Stomach (tissue), 9 donors: Measurements from ENCODE around the gene DLG2. TPM values are rescaled to one million over a fixed set of nuclear protein-coding genes. Genes with fewer than 3 reads are reported as not detected.
"Not testable (repeated sequence)": the region's sequence is repeated elsewhere in the genome, so short reads cannot be mapped to it uniquely, and the experiment has no call there.

ENCODE experiments used
- DNase-seq, 2 donors: peaks; one replicate each; pipeline versions ENCODE4 v3.0.0 to v3.0.0-alpha.2; 2013 to 2019
- H3K27ac ChIP-seq, 5 donors: fragments of 200-600 bp in 4 of 5; sonication (generic) in 4 of 5; one replicate each; pipeline ENCODE4 v1.5.1; 2013 to 2019; ENCODE audit warnings: mild to moderate bottlenecking in 1 of 5, moderate library complexity in 1 of 5
- H3K27me3 ChIP-seq, 3 donors: fragments of 200-600 bp; sonication (generic); one replicate each; pipeline ENCODE4 v1.5.1; 2017 to 2019; ENCODE audit warnings: mixed run types in 1 of 3
- H3K36me3 ChIP-seq, 4 donors: fragments of 200-600 bp; sonication (generic); 1 replicate in 3 of 4; 2 replicates in 1 of 4; pipeline ENCODE4 v1.5.1; 2016 to 2019
- H3K4me1 ChIP-seq, 4 donors: fragments of 200-600 bp; sonication (generic); one replicate each; pipeline ENCODE4 v1.5.1; 2016 to 2019
- H3K4me3 ChIP-seq, 4 donors: fragments of 200-600 bp; sonication (generic) in 3 of 4; one replicate each; pipeline ENCODE4 v1.5.1; 2016 to 2019; ENCODE audit warnings: mild to moderate bottlenecking in 1 of 4
- H3K9me3 ChIP-seq, 4 donors: fragments of 200-600 bp; sonication (generic); one replicate each; pipeline ENCODE4 v1.5.1; 2016 to 2019
- CTCF ChIP-seq, 7 experiments: fragments of 450-650 bp in 4 of 7; fragments of 200-600 bp in 3 of 7; sonication (generic) in 3 of 7; IDR thresholded peaks; one replicate each; pipeline ENCODE4 v1.5.1; 2016 to 2019; ENCODE audit warnings: antibody characterized with exemption in 7 of 7, control low read depth in 2 of 7, mild to moderate bottlenecking in 1 of 7
- EP300 ChIP-seq: sonication (generic); formaldehyde crosslinking; IDR thresholded peaks from one replicate; pipeline ENCODE4 v1.6.1; 2017; ENCODE audit warnings: antibody characterized with exemption
- POLR2A ChIP-seq, 4 donors: fragments of 450-650 bp; IDR thresholded peaks; one replicate each; pipeline ENCODE4 v1.6.1; 2016; ENCODE audit warnings: antibody characterized with exemption in 4 of 4, control low read depth in 2 of 4, mild to moderate bottlenecking in 1 of 4, moderate library complexity in 1 of 4
- POLR2AphosphoS5 ChIP-seq, 3 donors: sonication (generic); formaldehyde crosslinking; IDR thresholded peaks; one replicate each; pipeline ENCODE4 v1.6.1; 2016; ENCODE audit warnings: antibody characterized with exemption in 3 of 3
- WGBS, 5 donors: extraction: QIAGEN DNeasy Blood & Tissue Kit in 3 of 5; methylation state at CpG; one replicate each; pipeline versions ENCODE4 v1.1.5 to v1.1.7; 2013 to 2018; 5-methylcytosine and 5-hydroxymethylcytosine counted together
- intact Hi-C: fragments of 100-400 bp; cut with DNase I; formaldehyde crosslinking; loops from one replicate; pipeline ENCODE4 v1.15.1; 2023; ENCODE audit warnings: low total_unique reads
- polyA plus RNA-seq, 3 donors: library from polyadenylated mRNA; stranded (reverse); fragments of 200-250 nt; gene quantifications; one replicate each; pipeline ENCODE4 v1.2.3, GENCODE V29; 2013
- total RNA-seq, 5 donors: library from RNA; depleted of rRNA; stranded (reverse); fragments of >200 nt; gene quantifications; one replicate each; pipeline versions ENCODE4 v1.1.0 to v1.2.3, GENCODE V29; 2014 to 2016
- donor health status: healthy with polysubstance abuse.
- donor health status: Bipolar disorder and iron deficiency.
- donor health status: healthy.

The DLG2 gene
- total and polyA plus RNA-seq, 8 donors = 1.3 to 19.1 (median 3.5) TPM

DNA sequence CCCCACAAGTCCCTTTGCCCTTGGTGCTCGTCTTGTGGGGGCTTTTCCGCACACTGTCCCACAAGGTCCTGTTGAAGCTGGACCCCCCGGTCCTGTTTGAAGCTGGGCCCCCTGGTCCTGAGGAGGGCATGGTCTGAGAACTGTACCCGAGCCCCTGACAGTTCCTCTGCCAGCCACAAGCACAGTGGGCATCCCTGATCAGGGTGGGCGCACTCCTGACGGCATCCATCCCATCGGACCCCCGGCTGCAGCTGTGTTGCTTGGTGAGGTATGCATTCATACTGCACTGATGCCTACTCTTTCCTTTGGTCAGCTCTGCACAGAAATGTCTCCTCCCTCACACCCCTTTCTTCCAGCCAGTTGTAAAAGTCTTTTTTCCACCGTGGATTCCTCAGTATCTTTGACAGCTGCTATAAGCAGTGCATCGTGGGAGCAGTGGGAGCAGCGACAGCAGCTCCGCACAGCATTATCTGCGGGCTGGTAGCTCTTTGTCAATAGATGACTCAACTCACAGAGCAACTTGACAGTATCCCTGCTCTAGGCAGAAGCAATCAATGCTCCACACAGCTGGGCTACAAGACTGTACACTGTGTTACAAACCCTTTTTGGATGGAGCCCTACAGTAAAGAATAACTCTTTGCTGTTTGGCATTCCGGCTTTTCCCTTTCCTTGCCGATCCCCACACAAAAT lies 1310.1 kb downstream of the DLG2 start:
- no peaks in the 10 kb centered on the region for H3K27me3 ChIP-seq
- H3K9me3 ChIP-seq = no peaks in the 10 kb centered on the region
- intact Hi-C loops = no loop called here
- TF ChIP-seq EP300 (no peak), CTCF (IDR thresholded peaks at IDR 0.05) (no peak), POLR2AphosphoS5 (IDR thresholded peaks at IDR 0.05) (no peak), POLR2A (IDR thresholded peaks at IDR 0.05) (no peak)
- 54 to 64% (median 59%) methylated on average over 13 to 15 of the region's 15 CpGs for WGBS, 5 donors
- H3K4me3 ChIP-seq = peak overlapping the region in 2 of 4 donors; percentile 10 to 24
- no peaks in the 10 kb centered on the region for H3K36me3 ChIP-seq
- peak in 1 of 2 donors; percentile 57 for DNase-seq
- no peaks in the 10 kb centered on the region for H3K4me1 ChIP-seq
- H3K27ac ChIP-seq = no peak overlapping the region

- Histone ChIP-seq H3K4me3 (no peak overlapping the region), H3K36me3 (no peaks in the 10 kb centered on the region), H3K9me3 (no peaks in the 10 kb centered on the region), H3K27me3 (no peaks in the 10 kb centered on the region), H3K27ac (no peak overlapping the region), H3K4me1 (no peaks in the 10 kb centered on the region)
- TF ChIP-seq POLR2A (IDR thresholded peaks at IDR 0.05) (no peak), CTCF (IDR thresholded peaks at IDR 0.05) (no peak), POLR2AphosphoS5 (IDR thresholded peaks at IDR 0.05) (no peak)
- DNase-seq = peak in 1 of 2 donors; percentile 18
- intact Hi-C loops = no loop called here
- 63 to 78% (median 72%) methylated on average over 4 of the region's 4 CpGs for WGBS, 5 donors
Observed at GRCh38 chr11:84313830-84314359, 1313.2 kb downstream of the DLG2 start.

- TF ChIP-seq POLR2AphosphoS5 (IDR thresholded peaks at IDR 0.05) = no peak
- TF ChIP-seq EP300 = no peak
- TF ChIP-seq POLR2A (IDR thresholded peaks at IDR 0.05) = no peak
- no peak for TF ChIP-seq CTCF (IDR thresholded peaks at IDR 0.05)
- Histone ChIP-seq H3K4me1 (no peaks in the 10 kb centered on the region), H3K27ac (no peak overlapping the region), H3K4me3 (no peak overlapping the region), H3K36me3 (no peaks in the 10 kb centered on the region), H3K27me3 (no peaks in the 10 kb centered on the region), H3K9me3 (no peaks in the 10 kb centered on the region)
- WGBS, 5 donors = 74 to 91% (median 78%) methylated on average over 1 of the region's 1 CpG
- intact Hi-C loops = no loop called here
- no peak for DNase-seq
Observed at GRCh38 chr11:84310268-84310667, 1316.9 kb downstream of the DLG2 start.

GRCh38 chr11:84308491-84308890 lies 1318.7 kb downstream of the DLG2 start:
- H3K27me3 ChIP-seq, intact Hi-C loops, H3K27ac ChIP-seq, H3K9me3 ChIP-seq, DNase-seq, H3K4me1 ChIP-seq, H3K4me3 ChIP-seq, H3K36me3 ChIP-seq: not testable (repeated sequence)
- 93 to 98% (median 96%) methylated on average over 10 to 33 of the region's 33 CpGs for WGBS, 5 donors

DNA sequence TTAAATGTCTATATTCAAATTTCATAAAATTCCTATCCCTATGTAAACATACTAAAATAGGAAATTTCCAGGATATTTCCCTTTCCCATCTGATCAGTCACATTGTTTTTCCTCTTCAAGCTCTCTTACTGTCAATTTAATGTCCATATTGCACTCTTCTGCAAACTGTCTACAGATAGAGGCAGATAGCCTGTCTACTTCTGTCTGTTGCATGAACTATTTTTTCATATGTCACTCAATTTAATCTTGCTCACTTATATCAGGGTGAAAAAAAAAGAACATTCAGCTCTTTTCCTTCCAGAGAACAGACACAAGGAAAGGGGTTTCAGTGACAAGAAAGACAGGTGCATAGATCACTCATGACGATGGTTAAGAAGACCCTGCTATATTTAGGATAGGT lies 1327.1 kb downstream of the DLG2 start:
- Histone ChIP-seq H3K9me3 (no peaks in the 10 kb centered on the region), H3K27ac (no peak overlapping the region), H3K4me3 (no peak overlapping the region), H3K27me3 (no peaks in the 10 kb centered on the region), H3K36me3 (no peaks in the 10 kb centered on the region), H3K4me1 (no peaks in the 10 kb centered on the region)
- intact Hi-C loops = no loop called here
- no peak for DNase-seq
- TF ChIP-seq POLR2A (IDR thresholded peaks at IDR 0.05) = no peak
- no peak for TF ChIP-seq POLR2AphosphoS5 (IDR thresholded peaks at IDR 0.05)
- no peak for TF ChIP-seq EP300
- no peak for TF ChIP-seq CTCF (IDR thresholded peaks at IDR 0.05)
- WGBS, 5 donors = 79 to 88% (median 83%) methylated on average over 1 of the region's 1 CpG
